DMS 273 treated with DMSO at 0.1 percent for 48 hours (cell line): ENCODE results near the gene RTN4IP1.
A peak's percentile ranks its signal among the peaks of the same experiment; 100 is the strongest.

Experiments
- DNase-seq: peaks from one replicate; lab custom pipeline; 2025; lab: John Stamatoyannopoulos, UW

RTN4IP1 gene

DNA sequence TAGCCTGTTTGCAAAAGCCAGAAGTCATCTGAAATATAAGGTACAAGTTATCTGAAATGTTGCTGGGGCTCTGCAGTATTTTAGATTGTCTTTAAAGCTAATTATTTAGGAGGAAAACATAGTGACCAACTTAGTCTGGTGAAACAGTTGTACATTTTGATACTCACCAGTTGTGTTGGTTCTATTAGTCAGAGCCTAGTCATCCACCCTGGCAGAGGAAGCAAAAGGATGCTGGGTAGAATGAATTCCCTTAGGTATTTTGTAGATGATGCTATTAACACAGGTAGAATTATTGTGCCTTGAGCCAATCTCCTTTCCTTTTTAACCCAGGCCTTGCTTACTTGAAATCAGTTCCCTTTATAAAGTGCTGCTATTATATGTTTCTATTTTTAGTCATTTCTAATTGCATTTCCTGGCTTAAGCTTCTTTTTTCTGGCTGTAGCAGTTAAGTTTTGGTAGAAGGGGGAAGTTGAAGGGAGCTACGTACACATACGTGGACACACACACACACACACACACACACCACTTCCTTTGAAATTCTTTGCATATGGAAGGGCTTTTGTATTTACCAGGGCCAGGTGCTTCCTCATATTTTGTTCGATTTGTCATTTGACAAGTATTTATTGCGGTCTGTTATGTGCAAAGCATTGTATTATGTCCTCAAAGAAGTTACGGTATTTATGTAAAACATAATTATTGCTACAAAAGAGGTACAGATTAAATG lies 82.4 kb downstream of the RTN4IP1 start:
- DNase-seq: peak; percentile 14

DNA sequence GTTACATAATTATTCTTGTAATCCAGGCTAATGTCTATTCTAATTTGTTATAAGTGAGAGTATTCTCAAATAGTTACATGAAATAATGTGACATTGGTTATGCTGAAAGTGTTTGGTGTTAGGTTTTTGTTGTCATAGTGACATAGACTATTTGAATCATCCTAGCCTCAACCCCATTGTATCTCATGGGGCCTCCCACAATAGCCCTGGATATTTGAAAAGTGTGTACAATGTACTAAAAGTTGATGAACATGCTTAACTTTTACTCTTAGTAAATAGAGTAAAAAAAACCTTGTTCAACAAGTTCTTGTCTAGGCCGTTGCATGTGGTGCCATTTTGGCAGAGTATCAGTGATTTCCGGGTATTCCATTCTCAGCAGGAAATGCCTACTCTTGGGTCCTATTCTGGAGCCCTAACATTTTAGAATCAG lies 83.0 kb downstream of the RTN4IP1 start:
- no peak for DNase-seq

DNA sequence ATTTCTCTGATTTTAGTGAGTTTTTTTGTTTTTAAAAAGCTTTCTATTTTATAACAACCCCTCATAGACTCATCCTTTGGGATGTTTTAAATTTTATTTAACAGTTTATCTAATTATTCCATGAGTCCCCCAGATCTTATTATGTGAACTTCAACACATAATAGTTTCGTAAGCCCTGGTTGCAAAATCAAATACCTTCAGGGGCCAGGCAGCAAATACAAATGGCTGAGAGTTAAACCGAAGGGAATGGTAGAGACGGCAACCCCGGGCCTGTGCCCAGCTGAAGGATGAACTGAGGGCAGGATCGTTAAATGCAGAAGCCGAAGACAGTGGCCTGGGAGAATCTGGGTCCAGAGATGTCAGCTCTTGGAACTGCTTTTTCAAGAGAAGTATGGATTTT lies 88.4 kb downstream of the RTN4IP1 start:
- DNase-seq: no peak

DNA sequence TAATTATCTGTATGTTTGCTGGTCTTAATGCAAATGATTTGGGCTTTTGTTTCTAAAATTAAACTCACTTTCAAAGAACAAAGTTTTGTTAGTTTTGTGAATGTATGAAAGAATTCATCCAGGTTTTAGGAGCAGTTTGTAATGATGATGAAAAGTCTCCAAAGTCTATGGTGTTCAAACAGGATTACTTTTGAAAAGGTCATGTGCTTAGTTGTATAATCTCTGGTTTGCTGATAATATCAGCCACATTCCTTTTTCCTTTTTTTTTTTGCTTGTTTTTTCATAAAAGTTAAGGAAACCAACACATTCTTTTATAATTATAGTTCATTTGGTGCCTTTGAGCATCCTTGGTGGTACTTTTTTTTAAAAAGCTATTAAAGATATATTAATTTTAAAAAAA lies 88.9 kb downstream of the RTN4IP1 start:
- DNase-seq: no peak

DNA sequence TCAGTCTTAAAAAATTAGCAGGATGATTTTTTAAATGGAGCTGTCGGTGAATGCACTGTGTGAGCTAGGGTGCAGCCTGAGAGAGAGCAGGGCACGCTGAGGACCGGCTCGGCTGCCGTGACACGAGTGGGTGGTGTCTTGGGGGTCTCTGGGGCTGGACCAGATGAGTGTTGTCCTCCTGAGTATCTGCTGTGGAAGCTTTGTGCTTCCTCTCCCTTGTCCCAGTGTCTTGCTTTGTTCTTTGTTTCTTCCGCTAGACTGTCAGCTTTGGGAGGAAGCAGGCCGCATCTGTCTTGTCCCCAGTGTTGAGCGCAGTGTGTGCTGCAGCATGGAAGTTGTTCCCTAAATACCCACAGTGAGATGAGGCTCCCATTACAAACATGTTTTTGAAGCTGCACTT lies 89.4 kb downstream of the RTN4IP1 start:
- no peak for DNase-seq

DNA sequence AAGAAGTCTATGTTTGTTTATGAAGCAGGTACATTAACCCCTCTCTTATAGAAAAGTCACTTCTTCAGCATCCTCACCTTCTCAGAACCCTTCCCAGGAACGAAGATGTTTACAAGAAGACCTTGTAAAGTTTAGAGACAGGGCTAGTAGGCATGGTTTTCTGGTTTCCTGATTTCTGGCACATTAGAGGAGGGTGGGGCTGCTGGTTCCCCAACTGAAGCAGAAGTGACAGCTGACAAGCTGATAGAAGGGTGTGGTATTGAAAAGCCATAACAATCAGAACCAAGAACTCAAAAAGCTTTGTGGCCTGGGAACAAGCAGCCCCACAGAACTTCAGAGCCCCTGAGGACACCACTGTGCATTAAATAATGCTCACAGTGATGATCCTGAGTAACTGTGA lies 91.2 kb downstream of the RTN4IP1 start:
- no peak for DNase-seq

DNA sequence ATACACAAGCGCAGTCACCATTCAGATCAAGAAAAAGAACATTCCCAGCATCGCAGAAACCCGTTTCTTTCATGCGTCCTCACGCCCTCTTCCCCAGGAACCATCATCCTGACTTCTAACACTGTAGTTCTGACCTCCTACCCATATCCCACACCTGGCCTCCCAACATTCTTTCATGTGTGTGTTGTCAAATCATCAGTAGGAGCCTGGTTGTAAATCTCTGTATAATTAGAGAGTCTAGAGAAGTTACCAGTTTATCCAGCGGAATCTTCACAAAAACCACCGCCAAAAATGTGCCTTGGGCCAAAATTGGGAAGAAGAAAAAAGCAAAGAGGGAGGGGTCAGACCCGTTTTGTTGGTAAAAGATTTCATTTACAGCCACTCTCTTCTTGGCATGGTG lies 91.6 kb downstream of the RTN4IP1 start:
- no peak for DNase-seq

DNA sequence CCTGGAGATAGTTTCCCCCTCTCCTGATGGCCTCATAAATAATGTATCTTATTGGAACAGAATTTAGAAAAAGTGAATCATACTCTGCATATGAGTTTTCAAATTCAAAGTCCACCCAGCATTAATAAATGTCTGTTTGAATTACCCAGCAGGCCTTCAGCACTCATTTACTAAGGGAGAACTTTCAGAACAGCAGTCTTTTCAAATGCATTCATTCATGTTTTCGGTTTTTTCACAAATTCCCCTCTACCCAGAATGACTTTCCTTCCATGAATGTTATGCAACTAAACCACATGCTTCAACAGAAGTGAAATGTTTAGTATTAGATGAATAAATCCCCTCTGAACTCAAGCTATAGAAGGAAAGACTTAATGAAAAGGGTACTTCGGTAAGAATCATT lies 92.4 kb downstream of the RTN4IP1 start:
- DNase-seq: no peak

DNA sequence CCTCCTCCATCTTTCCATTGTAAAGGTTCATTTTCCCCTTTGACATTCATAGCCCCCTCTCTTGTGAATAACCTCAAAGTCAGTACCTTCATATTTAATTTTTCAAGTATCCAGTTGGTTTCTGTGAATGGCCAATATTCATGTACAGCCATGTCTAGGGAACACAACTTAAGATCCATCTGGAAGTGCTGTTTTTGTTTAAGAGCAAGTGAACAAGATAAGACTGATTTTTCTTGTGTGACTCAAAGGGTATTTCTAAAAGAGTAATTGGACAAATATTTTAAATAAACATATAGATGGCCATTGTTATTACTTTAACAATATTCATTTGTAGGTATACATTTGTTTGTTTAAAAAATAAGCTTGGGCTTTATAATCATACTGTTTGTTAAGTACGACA lies 92.9 kb downstream of the RTN4IP1 start:
- no peak for DNase-seq

DNA sequence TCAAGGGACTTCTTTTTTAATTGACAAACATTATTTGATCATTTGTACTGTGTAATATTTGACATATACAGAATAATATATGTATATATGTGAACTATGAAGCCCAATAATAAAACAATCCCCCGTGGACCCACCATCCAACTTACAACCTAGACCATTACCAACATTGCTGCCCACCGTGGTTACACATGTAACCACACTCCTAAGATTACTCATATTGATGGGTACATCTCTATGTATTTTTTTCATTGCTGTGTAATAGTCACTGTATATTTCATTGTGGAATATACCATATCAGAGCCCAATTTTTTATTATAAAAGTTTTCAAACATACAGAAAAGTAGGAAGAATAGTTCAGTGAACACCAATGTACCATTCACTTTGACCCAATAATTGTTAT lies 94.3 kb downstream of the RTN4IP1 start:
- DNase-seq: no peak

DNA sequence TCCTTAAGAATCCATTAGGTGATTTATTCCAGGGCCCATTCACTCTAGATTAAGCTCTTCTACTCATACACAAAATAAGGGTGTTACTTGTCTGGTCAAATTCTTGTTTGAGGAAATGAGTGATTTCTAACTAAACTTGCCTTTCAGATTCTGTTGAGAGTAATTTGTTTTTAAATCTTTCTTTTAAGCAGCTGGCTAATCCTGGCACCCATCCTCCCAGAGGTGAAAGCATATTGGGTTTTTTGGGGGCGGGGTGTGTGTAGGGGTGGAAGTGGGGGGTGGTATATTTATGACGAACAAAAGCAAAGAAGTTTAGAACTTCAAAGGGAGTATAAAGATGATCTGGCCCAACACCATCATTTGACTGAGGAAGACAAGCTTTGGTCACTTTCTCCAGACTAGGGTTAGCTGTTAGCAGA lies 94.7 kb downstream of the RTN4IP1 start:
- no peak for DNase-seq

DNA sequence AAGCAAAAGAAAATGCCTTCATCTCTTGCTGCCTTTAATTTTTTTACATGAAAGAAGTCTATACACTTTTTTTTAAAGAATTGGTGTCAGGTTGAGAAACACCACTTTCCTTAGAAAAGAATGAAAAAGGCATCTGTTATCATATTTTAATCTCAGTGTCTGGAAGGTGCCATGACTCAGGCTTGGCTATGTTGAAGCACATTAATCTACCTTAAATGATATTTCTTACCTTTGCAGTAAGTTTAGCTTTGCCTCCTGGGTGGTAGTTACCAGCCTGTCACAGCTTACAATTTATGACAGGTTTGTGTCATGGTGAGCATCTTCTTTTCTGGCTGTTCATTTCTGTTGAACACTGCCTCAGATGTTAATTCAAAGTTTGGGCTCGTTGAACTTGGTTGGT lies 95.3 kb downstream of the RTN4IP1 start:
- DNase-seq: no peak

DNA sequence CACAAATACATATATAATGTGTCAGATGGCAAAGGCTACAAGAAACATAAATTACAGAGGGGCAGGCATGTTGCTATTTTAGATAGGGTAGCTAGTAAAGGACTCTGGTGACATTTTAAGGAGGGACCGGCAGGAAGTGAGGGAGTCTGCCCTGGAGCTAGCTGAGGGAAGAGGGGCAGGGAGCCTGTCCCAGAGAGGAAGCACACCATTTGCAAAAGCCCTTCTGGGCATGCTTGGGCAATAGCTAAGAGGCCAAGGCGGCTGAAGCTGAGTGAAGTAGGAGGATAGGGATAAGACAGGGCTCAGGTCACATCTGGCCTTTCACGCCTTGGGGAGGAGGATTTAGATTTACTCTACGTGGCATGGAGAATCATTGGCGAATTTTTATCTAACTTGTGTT lies 96.2 kb downstream of the RTN4IP1 start:
- DNase-seq: no peak

DNA sequence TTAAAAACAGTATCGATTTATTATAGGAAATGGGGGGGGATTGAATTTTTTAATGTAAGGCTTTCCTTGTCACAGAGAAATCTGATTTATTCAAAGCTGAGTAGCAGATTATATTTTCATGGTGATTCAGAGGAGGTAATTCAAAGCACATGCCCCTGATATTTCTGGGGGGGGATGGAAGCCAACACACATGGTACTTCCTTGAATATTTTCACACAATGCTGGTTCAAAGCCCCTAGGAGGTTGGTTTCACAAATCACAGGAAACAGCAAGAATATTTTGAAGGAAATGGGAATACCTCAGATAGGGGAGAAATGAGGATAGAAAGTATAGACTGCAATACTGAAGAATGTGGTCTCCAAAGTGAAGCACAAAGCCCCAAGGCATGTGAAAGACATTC lies 98.8 kb downstream of the RTN4IP1 start:
- DNase-seq: no peak

DNA sequence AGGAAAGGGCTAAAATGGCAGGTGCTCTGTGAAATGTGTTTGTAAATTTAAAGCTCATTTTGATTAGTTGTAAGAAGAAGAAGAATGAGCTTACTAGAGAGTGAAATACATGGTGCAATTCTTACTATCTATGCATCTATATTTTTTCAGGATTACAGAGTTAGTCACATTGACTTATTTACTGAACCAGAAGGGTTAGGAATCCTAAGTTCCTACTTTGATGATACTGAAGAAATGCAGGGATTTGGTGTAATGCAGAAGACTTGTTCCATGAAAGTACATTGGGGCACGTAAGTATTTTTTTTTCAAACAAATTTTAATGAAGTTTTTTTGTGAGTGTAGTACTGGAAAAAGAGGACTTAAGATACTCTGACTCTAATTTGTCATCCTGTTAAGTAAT lies 99.3 kb downstream of the RTN4IP1 start:
- no peak for DNase-seq

DNA sequence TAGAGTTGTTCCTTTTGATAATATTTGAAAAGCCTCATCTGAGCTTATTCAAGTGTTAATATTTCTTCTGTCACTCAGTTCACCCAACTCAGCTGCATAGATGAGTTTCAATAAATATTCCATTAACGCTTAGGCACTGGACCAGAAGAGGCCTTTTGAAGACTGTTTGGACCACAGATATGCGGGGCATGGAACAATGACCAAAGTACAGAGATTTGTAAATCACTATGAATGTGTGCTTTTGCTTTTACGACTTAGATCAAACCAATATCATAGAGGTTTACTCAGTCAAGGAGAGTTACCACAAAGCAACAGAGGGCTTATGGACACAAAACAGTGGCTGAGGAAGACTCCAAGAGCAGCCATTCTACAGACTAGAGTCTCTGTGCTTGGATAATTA lies 99.9 kb downstream of the RTN4IP1 start:
- DNase-seq: no peak

DNA sequence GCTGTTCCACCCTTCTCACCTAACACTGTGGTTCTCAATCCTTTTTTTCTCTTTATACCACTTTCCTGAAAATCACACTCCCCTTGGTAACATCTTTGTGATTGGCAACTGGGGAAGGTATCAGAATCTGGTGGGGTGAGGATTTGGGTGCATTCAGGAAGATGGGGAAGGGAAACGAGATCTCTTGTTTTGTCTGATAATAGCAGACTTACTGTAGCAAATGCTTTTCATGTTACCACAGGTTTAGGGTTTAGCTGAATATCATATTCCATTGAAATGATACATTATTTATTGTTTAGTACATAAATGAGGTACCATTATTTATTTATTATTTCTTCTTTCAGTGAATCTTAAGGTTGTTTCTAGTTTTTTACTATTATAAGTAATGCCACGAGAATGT lies 100.8 kb downstream of the RTN4IP1 start:
- no peak for DNase-seq

DNA sequence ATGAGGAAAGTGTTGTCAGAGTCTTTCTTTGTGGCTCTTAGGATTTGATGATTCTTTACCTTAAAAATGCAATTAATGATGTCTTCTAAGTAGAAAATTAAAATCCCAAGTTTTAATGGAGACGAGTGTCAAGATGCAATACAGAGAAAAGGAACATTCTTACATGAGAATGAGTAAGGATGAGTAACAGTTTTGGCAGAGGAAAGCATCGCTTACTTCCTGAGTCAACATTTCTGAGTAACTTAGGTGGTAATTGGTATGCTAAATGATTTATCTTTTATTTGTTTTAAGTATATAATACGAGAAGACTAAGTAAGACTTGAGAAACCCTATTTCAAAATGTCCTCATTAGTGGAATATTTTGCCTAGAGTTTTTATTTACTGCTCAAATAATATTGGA lies 101.3 kb downstream of the RTN4IP1 start:
- DNase-seq: no peak

DNA sequence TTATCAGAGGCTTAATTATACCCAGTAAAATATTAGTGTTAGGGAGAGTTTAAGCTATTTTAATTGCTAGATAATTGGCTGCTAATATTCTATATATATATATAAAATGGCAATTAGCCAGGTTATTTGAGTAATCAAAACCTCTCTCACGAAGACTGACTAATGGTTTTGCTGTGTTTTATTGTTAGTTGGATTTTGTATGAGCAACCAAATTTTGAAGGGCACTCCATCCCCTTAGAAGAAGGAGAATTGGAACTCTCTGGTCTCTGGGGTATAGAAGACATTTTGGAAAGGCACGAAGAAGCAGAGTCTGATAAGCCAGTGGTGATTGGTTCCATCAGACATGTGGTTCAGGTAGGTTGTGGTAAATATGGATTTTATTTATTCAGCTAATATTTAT lies 102.2 kb downstream of the RTN4IP1 start:
- DNase-seq: no peak

DNA sequence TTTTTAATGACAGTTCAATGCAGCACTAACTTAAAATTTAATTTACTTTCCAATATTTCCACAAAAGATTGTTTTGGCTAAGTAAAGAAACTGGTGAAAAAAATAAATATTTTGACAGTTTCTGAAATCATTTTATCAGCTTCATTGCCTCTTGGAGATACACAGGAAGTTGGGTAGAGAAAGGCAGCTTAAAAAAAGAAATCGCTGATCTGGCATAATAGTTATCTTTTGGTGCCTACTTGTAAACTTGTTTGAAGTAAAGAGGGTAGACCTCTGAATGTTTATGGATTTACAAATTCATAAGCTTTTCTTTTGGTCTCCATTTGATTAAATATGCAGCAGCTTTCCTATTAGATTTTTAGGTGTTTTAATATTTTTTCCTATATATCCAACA lies 103.4 kb downstream of the RTN4IP1 start:
- no peak for DNase-seq

DNA sequence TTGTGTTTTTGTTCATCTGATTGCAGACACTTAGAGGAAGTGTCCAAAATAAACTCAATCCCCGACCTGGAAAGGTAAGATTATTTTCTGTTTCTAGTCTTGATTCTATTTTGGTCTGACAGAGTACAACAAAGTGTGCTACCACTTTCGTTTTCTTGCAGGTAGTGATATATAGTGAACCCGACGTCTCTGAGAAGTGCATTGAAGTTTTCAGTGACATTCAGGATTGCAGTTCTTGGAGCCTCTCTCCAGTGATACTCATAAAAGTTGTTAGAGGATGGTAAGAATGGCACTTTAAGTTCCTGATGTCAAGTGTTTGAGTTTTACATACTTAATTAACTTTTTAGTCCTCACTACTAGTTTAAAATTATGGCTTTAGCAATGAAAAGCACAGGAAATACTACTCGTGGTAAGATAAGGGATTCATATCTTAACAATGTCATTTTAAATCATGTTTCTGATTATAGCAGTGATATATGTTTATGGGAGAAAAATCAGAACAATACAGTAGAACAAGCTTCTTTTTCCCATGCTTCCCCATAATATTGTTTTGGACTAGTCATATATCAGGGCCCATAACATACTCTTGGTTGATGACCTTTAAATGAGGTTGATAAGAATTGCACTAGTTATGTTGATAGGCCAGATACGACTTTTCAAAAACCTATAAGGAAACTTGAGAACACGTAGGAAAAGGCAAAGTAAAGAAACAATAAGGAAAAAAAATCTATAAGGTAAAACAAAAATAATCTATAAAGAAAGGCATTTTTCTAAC lies 104.0 kb downstream of the RTN4IP1 start:
- no peak for DNase-seq

DNA sequence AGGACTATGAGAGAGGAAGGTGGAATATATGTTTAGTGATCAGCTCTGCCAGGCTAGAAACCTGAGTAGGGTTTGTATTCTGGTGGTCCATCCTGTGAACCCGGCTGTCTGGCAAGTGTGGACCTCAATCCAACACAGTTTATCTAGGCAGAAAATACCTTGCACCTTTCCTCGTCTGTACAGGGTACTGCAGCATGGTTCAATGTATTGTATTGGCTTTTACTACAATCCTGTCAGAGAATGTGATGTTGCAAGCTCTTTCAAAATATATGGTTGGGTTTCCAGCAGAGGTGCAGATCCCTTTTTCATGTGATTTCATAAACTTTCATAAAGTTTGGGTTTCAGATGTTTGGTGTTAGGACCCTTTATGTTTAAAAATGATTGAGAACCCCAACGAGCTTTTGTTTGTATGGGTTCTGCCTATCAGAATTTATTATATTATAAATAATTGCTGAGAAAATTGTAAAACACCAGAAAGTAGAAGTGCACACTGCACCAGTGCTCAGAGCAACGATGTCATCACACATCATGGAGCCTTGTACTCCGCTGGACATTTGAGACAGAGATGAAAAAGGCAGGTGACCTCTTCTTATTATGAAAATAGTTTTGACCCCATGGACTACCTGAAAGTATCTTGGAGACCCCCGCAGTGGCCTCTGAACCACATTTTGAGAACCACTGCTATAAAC lies 106.6 kb downstream of the RTN4IP1 start:
- no peak for DNase-seq
